HG03565 (cell line): ENCODE data around the gene SASH1.
"Not testable (repeated sequence)": the region's sequence is repeated elsewhere in the genome, so short reads cannot be mapped to it uniquely, and the experiment has no call there.

ENCODE experiments used
- ATAC-seq: cut with Tn5 transposase; IDR thresholded peaks from one replicate; pipeline ENCODE4 v1.9.1; 2021; ENCODE audit warnings: mild to moderate bottlenecking, moderate library complexity; ENCODE audit not compliant: unreplicated experiment

SASH1 gene

GRCh38 chr6:148572676-148573335 lies 230.2 kb downstream of the SASH1 start:
- ATAC-seq: no peak

DNA sequence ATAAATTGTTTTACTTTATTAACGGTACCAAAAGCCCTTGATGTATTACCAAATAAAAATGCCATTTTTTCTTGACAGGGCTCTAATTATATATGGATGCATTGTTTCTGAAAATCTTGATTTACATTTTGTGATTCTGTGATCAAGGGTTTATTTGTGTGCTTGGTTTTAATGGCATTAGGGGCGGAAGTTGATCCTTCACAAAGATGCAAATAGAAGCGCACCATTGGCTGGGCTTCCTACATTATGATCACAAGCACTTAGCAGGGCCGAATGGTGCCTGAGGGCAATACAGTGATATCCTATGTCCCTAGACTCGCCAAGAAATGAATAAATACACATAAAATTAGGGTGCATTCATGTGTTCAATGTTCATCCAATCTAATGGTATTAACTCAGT lies 231.3 kb downstream of the SASH1 start:
- no peak for ATAC-seq

- ATAC-seq: peak; percentile 99
Measured at GRCh38 chr6:148577687-148578488, 235.2 kb downstream of the SASH1 start.

DNA sequence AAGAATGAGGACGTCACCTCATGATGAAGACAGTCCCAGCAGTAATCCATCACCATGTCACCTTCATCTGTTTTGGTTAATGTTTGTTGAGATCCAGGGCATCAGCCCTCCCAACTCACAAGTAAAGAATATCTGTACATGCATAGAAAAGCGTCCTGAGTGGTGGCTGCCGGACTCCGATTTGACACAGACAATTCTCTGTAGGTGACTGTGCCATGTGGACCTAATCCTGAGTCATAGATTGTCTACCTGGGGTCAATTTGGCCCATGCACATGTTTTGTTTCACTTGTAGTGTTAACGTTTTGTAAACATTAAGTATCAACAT lies 235.8 kb downstream of the SASH1 start:
- peak; percentile 8 for ATAC-seq

DNA sequence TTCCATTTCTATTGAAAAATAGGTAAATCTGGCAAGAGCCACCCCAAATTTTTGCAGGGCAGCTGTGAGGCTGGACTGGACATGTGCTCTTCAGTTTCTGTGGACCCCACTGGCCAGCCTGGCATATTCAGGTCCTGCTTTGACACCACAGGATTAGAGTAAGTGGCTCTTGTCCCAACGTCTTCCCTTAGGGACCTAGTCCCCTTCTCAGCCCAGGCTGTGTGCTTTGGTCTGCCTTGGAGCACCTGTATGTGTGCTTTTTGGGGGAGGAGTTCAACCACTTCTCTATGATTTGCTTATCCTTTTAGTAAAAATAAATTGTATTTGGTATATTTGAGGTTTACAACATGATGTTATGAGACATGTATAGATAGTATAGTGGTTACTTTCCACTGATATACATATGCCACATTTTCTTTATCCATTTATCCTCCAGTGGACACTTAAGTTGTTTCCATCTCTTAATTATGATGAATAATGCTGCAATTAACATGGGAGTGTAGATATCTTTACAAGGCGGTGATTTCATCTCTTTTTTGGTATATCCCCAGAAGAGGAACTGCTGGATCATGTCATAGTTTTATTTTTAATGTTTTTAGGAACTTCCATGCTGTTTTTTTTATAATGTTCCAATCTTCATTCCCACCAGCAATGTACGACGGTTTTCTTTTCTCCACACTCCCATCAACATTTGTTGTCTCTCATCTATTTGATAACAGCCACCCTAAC lies 236.4 kb downstream of the SASH1 start:
- ATAC-seq: no peak

DNA sequence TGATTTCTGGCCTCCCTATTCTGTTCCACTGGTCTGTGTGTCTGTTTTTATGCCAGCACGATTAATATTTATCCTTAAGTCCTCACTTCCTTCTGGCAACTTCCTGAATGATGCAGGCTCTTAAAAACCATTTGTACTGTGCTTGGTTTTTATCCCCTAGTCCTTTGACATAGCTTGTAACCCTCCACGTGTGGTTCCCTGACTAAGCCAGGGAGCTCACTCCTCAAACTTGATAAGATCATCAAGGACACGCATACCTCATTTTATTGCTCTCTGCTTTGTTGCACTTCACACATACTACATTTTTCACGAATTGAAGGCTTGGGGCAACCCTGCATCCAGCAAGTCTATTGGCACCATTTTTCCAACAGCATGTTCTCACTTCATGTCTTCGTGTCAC lies 237.8 kb downstream of the SASH1 start:
- no peak for ATAC-seq

DNA sequence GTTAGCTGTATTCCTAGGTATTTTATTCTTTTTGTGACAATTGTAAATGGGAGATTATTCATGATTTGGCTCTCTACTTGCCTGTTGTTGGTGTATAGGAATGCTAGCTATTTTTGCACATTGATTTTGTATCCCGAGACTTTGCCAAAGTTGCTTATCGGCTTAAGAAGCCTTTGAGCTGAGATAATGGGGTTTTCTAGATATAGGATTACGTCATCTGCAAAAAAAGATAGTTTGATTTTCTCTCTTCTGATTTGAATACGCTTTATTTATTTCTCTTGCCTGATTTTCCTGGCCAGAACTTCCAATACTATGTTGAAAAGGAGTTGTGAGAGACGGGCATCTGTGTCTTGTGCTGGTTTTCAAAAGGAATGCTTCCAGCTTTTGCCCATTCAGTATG lies 241.0 kb downstream of the SASH1 start:
- no peak for ATAC-seq

DNA sequence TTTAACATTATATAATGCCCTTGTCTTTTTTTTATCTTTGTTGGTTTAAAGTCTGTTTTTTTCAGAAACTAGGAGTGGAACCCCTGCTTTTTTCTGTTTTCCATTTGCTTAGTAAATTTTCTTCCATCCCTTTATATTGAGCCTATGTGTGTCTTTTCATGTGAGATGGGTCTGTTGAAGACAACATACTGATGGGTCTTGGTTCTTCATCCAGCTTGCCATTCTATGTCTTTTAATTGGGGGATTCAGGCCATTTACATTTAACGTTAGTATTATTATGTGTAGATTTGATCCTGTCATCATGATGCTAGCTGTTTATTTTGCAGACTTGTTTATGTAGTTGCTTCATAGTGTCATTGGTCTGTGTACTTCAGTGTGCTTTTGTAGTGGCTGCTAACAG lies 243.0 kb downstream of the SASH1 start:
- ATAC-seq: not testable (repeated sequence)

- no peak for ATAC-seq
Measured at GRCh38 chr6:148590883-148591282, 248.2 kb downstream of the SASH1 start.

DNA sequence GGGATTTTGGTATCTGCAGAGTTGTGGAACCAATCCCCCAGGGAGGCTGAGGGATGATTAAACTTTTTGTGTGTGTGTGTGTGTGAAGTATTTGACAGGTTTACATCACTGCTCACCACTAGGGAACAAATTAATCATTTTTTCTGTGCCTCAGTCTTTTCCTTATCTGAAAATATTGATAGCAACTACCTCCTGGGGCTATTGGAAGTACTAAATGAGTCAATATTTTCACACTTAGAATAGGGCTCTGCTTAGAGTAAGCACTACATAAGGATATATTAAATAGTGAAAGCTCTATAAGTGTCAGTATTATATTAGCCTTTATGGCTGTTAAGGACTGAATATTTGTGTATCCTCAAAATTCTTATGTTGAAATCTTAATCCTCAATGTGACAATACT lies 249.0 kb downstream of the SASH1 start:
- ATAC-seq: no peak

- ATAC-seq: no peak
Measured at GRCh38 chr6:148593130-148593812, 250.6 kb downstream of the SASH1 start.

- no peak for ATAC-seq
Measured at GRCh38 chr6:148593813-148594170, 251.2 kb downstream of the SASH1 start.

GRCh38 chr6:148595550-148595949 lies 252.9 kb downstream of the SASH1 start:
- no peak for ATAC-seq

- no peak for ATAC-seq
Measured at GRCh38 chr6:148596891-148597455, 254.3 kb downstream of the SASH1 start.

GRCh38 chr6:148598724-148599123 lies 256.1 kb downstream of the SASH1 start:
- no peak for ATAC-seq

GRCh38 chr6:148599967-148600426 lies 257.4 kb downstream of the SASH1 start:
- ATAC-seq: no peak
